Liver (tissue), 3 donors: ENCODE data around the gene PSENEN.

ENCODE experiments used
- CTCF ChIP-seq: fragments of 150-350 bp; IDR thresholded peaks from 2 replicates; pipeline ENCODE4 v1.5.1; 2017; ENCODE audit warnings: improper control_type of control experiment, low read depth, low read length; ENCODE audit not compliant: missing input control
- JUND ChIP-seq, 2 donors: IDR thresholded peaks; 2 replicates each; pipeline ENCODE4 v1.6.1; 2016; ENCODE audit warnings: antibody characterized with exemption in 2 of 2
- MAX ChIP-seq: IDR thresholded peaks from 2 replicates; pipeline ENCODE4 v1.6.1; 2016; ENCODE audit warnings: antibody characterized with exemption
- REST ChIP-seq: IDR thresholded peaks from 2 replicates; pipeline ENCODE4 v1.6.1; 2016; ENCODE audit warnings: antibody characterized with exemption, mild to moderate bottlenecking
- RXRA ChIP-seq, 2 donors: IDR thresholded peaks; 2 replicates each; pipeline ENCODE4 v1.6.1; 2017 to 2018; ENCODE audit warnings: antibody characterized with exemption in 2 of 2, mild to moderate bottlenecking in 1 of 2
- SP1 ChIP-seq: IDR thresholded peaks from 2 replicates; pipeline ENCODE4 v1.6.1; 2018; ENCODE audit warnings: antibody characterized with exemption, mild to moderate bottlenecking
- donor health status: healthy.
- donor health status: healthy.

GRCh38 chr19:35731353-35731752 lies 14.1 kb upstream of the PSENEN start:
- no peak for TF ChIP-seq SP1
- no peak for TF ChIP-seq CTCF
- no peak for TF ChIP-seq RXRA (IDR thresholded peaks at IDR 0.05)
- TF ChIP-seq MAX: no peak
- no peak for TF ChIP-seq REST
- TF ChIP-seq JUND (IDR thresholded peaks at IDR 0.05): no peak
